ENCODE results near the gene TXNRD3.

TXNRD3 gene

GRCh38 chr3:126671521-126671920, 16.6 kb upstream of the TXNRD3 start:
- no peak for DNase-seq

DNA sequence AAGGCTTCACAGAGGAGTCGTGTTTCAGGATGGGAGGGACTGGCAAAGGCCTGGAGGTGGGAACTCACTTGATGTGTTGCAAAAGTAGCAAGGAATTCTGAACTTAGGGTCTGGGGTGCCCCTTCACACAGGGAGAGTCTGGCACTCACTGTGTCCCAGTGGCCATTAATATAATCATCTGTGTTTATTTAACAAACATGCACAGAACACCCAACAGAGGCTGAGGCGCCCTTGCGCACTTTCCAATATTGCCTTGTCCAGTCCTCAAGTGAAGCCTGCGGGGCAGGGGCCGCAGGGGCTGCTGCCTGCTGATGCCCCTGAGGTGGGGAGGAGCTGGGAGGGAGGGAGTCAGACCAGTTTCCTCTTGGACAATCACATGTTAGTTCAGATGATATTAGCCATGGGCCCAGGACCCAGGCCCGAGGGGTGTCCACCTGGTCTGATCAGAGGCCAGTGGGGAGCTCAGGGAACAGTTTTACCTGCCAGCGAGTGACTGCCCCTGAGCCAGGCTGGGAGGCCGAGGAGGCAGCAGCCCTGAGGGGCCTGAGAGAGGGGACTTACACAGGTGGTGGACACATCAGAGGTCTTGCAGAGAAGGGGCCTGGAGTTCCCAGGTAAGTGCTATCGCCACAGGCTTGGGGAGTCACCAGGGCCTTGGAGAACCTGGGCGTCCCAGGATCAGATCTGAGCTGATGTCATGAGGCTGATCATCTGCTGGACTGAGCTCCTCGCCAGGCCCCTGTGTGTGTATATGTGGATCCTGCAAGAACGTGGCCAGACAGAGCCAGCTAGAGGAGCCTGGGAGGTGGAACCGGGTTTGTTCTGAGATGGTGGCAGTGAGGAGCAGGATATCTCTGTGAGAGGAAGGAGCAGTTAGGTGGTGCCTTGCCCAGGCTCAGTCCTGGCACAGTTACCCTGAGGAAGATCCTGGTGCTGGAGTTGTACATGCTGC, 13.8 kb upstream of the TXNRD3 start:
- DNase-seq = no peak

- no peak for DNase-seq
These were observed 12.9 kb upstream of the TXNRD3 start for GRCh38 chr3:126667631-126668449.

DNA sequence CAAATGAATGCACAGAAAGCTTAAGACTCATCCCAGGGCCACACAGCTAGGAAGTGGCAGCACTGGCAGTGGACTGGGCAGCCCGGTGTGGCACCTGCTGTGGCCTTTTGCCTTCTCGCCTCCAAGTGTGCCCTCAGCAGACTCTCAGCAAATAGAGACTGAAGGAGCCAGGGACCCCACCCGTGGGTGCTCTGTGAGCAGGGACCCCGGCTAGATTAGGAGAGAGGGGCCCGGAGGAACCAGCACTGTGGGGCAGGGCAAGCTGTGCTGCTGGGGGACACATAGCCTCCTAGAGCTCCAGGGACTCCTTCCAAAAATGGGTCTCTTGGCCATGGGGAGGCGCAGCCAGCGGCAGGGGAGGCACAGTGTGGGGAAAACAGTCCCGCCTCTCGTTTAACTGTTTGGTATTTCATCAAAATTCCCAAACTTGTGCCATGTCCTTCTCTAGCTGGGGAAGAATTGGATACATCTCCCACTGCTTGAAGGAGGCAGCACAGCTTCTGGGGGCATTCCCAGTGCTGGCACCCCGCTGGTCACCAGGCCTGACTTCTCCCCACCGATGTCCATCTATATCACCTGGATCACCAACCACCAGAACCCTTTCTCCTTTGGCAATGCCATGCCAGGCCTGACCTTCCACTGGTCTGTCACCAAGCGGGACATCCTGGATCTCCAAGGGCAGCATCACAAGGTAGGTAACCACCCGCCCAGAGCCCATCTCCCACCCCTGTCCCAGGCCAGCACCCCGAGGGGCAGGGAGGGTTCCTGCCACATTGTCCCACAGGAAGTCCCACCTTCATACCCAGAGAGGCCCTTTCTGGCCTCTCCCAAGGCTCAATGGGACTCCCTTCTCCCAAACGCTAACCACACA, 12.0 kb upstream of the TXNRD3 start:
- no peak for DNase-seq

DNA sequence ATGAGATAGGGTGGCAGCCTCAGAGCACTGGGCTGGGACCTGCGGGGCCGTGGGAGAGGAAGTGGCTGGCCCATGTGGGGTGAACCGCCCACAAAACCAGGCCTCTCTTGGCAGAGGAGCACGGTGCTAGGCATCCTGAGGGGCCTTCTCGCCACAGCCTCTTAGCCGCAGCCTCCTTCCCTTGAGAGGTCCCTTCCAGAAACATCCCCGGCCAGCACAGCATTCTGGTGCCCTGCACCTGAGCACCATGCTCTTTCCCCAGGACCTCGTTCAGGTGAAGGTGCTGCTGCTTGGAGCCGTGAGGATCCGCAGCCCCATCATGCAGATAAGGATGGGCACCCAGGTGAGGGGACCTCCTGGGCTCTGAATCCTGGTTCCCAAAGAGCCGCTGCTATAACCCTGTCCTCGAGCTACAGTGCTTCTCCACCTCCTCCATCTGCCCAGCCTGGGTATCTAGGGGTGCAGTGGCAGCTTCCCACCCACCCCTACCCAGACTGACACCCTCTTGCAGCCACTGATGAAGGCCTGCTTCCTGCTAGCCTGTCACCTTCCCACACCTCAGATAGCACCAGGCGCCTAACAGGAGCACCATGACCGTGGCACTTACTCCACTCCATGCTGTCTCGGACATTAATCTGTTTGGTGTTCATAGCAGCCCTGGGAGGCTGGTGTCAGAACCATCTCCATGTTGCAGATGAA, 11.2 kb upstream of the TXNRD3 start:
- DNase-seq = no peak

GRCh38 chr3:126665221-126665936, 10.5 kb upstream of the TXNRD3 start:
- DNase-seq = no peak

DNA sequence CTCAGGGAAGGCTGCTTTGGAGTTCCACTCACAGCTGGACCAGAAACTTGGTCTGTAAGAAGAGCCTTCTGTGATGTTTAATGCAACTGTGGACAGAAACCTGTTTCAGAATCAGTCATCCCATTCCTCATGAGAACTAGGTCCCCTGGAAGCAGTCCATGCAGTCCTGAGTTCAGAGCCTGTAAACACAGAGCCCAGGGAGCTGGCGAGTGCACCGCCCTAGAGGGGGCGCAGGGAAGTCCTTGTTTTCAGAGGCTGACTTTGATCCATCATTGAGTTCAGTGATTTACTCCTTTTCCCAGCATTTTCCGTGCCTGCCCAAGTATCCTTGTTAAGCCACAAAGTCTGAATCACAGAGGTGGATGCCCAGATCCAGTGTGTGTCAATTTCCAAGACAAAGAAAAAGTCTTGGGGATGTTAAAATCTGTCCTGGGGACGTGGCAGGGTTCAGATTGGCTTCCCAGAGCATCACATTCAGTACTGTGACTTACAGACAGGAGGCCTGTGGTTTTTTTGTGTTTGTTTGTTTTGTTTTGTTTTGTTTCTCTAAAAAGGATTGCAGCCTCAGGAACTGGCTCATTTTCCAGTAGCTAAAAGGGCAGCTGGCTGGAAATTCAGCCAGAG, 9.8 kb upstream of the TXNRD3 start:
- no peak for DNase-seq

- DNase-seq = no peak
These were observed 8.8 kb upstream of the TXNRD3 start for GRCh38 chr3:126663750-126664149.

DNA sequence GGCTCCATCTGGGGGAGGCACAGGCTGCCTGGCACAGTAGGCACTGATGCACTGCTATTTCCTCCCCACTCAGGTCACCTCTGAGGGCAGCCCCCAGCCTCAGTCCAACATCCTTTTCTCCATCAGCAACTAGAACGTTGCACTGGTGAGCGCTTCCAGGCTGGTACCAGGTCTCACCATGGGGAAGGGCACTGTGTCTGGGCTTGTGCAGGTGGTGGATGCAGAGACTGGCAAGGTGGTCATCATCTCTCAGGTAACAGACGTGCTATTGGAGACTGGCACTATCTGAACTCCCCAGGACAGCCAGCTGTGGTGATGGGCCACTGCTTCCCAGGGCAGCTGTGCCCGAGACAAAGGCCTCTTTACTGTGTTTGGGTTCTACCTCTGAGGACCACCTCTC, 8.3 kb upstream of the TXNRD3 start:
- no peak for DNase-seq

DNA sequence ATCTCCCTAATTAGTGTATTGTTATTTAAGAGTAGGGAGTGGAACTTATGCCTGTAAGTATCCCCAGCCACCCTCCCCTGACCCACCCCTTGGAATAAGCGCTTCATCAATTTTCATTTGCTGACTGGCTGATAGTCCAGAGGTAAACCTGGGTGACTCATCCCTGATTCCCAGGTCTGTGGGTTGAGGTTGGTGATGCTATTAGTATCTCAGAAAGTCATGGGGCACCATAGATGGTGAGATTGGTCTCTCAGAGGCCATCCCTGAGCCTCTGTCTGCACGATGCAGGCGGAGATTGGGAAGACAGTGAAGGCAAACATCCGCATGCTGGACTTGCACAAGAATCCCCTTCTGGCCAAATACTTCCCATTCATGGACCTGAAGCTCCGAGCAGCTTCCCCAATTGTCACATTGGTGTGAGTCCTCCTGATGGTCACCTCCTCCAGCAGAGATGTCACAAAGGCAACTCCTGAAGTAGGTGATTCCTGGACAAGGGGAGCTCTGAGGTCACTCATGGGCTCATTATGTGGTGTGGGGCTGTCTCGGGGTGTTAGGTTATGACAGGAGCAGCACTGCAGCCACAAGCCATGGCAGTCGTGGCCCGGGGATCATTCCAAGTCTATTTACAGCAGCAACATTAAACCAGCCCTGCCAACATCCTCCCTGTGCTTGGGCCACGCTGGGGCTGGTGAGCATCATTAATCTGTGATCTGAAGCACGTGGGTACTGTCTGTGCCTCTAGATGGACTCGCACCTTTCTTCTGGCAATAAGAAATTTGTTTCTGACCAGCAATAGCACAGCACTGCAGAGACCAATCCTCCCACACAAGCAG, 6.8 kb upstream of the TXNRD3 start:
- DNase-seq = no peak

- DNase-seq = no peak
These were observed 5.3 kb upstream of the TXNRD3 start for GRCh38 chr3:126659915-126660886.

DNA sequence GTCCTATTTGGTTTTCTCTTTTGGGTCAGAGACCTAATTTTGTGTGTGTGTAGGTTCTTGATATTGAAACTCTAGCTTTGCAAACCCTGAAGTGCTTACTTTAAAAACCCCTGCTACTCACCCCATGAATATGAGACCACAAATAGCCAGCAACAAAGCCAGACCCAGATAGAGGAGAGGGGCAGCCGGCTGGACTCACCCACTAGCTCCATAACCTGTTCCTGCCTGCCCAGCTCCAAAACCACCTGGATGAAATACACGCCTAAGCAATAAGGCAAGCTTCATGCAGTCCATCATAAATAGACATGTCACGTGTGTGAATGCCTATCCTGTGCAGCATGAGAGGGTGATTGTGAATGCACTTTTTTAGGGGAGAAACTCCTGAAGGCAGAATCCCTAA, 3.7 kb upstream of the TXNRD3 start:
- DNase-seq = no peak

GRCh38 chr3:126657901-126658300, 3.0 kb upstream of the TXNRD3 start:
- DNase-seq = no peak

DNA sequence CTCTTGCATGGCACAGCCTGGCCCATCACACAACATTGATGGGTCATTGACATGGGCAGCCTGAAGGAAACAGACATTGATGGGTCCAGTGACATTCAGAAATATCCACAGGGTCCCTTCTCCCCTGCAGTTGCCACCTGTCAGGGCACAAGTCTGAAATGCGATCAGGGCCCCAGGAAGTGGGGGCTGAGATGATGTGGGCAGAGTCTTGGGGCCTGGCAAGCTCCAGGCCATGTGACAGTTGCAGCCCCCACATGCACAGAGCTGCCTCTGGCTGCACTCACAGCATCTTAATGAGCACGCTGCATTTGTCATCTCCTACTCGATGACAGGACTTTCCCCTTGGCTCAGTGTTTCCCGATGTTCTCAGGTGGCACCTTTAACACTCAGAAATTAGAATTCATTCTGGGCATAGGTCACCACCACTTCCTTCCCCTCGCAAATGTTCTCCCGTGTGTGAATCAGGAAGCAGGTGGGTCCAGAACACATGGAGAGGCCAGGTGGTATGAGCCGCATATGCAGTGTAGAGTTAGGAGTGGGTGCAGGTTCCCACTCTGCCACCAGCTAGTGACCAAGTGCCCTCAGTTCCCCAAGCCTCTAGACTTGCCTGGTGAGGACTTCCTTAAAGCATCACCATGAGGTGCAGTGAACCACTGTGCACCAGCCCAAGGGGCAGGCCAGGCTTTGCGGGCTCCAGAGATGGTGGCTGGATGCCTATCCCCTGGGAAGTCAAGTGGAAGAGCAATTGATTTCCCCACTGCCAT, 1.6 kb upstream of the TXNRD3 start:
- DNase-seq = no peak

DNA sequence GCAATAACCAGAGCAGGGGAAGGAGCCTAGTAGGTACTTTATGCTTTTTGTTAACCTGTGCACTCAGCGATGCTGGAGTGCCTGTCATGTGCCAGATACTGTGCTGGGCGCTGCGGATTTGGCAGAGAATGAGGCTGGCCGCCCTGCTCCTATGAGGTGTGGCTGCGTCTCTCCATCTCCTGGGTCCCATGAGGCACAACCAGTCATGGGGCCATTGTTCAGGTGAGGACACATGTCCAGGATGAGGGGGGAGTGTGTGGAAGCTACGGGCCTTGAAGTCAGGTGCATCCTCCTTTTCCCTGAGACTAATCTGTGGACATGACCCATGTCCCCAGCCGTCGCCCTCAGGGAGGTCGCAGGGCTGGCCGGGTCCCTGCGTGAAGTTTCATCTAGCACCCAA, 963 bp upstream of the TXNRD3 start:
- DNase-seq = no peak

- no peak for DNase-seq
These were observed 5.3 kb downstream of the TXNRD3 start for GRCh38 chr3:126649556-126650092.

GRCh38 chr3:126646674-126647073, 8.2 kb downstream of the TXNRD3 start:
- DNase-seq = no peak

- no peak for DNase-seq
These were observed 10.3 kb downstream of the TXNRD3 start for GRCh38 chr3:126644615-126645014.

All from NCI-H774 (cell line).